ENCODE data around the gene CACNA2D3. TPM values are rescaled to one million over a fixed set of nuclear protein-coding genes. Genes with fewer than 3 reads are reported as not detected.
A peak's percentile ranks its signal among the peaks of the same experiment; 100 is the strongest.

Gene CACNA2D3
- polyA plus RNA-seq, 3 donors: 8.3 to 21.5 (median 10.4) TPM

- Histone ChIP-seq H3K36me3 (replicated peaks in 1 of 2; ENCODE audit: control insufficient read depth in 1 of 2, insufficient read depth in 2 of 2, low read length in 2 of 2) (no peaks in the 10 kb centered on the region), H3K27me3 (ENCODE audit: control insufficient read depth in 2 of 2, insufficient read depth in 2 of 2, low read length in 2 of 2) (no peaks in the 10 kb centered on the region), H2AFZ (ENCODE audit: insufficient read depth, low read depth, low read length, poor library complexity, severe bottlenecking) (no peak overlapping the region), H3K9ac (ENCODE audit: insufficient read depth, low read length, poor library complexity, severe bottlenecking) (no peak overlapping the region), H3K4me1 (ENCODE audit: control insufficient read depth in 1 of 2, insufficient read depth in 2 of 2, low read length in 2 of 2) (no peaks in the 10 kb centered on the region), H3K79me2 (ENCODE audit: insufficient read depth, low read length) (no peaks in the 10 kb centered on the region), H3K27ac (ENCODE audit: low read depth in 1 of 2, low read length in 2 of 2) (no peak overlapping the region), H3K4me2 (replicated peaks; ENCODE audit: extremely low read depth, low read length, poor library complexity, severe bottlenecking) (no peak overlapping the region), H4K20me1 (ENCODE audit: insufficient read depth, low read length) (no peaks in the 10 kb centered on the region), H3K4me3 (replicated peaks in 1 of 3; ENCODE audit: low read depth in 2 of 3, low read length in 3 of 3) (no peak overlapping the region), H3K9me3 (replicated peaks in 1 of 2; ENCODE audit: control insufficient read depth in 1 of 2, insufficient read depth in 1 of 2, low read length in 2 of 2) (no peaks in the 10 kb centered on the region)
- H3K4me3 Mint-ChIP-seq: no peak overlapping the region
- H3K9me3 Mint-ChIP-seq: no peaks in the 10 kb centered on the region
- H3K27ac Mint-ChIP-seq: peak overlapping the region in 1 of 7 donors; percentile 12
- intact Hi-C loops (cut with micrococcal nuclease): no loop called here
- WGBS (ENCODE audit: insufficient coverage): 86% methylated on average over 1 of the region's 2 CpGs
- no peaks in the 10 kb centered on the region for H3K4me1 Mint-ChIP-seq
- no peaks in the 10 kb centered on the region for H3K36me3 Mint-ChIP-seq
- no peak for TF ChIP-seq CTCF (IDR thresholded peaks at IDR 0.05)
- DNase-seq: no peak
- H3K27me3 Mint-ChIP-seq (ENCODE audit: low read depth in 3 of 3): peaks cover 0 to 1% (median 0%) of the 10 kb centered on the region in 3 donors
These were observed 301.9 kb downstream of the CACNA2D3 start for GRCh38 chr3:54424292-54424691.

GRCh38 chr3:54426381-54426780 is 304.0 kb downstream of the CACNA2D3 start:
- H3K9me3 ChIP-seq (replicated peaks in 1 of 2; ENCODE audit: control insufficient read depth in 1 of 2, insufficient read depth in 1 of 2, low read length in 2 of 2): no peaks in the 10 kb centered on the region
- H3K79me2 ChIP-seq (ENCODE audit: insufficient read depth, low read length): no peaks in the 10 kb centered on the region
- H3K27ac Mint-ChIP-seq: no peak overlapping the region
- no peak overlapping the region for H3K27ac ChIP-seq (ENCODE audit: low read depth in 1 of 2, low read length in 2 of 2)
- peaks cover 0 to 1% (median 0%) of the 10 kb centered on the region in 3 donors for H3K27me3 Mint-ChIP-seq (ENCODE audit: low read depth in 3 of 3)
- no peak overlapping the region for H3K4me2 ChIP-seq (replicated peaks; ENCODE audit: extremely low read depth, low read length, poor library complexity, severe bottlenecking)
- TF ChIP-seq CTCF (IDR thresholded peaks at IDR 0.05): no peak
- H3K9ac ChIP-seq (ENCODE audit: insufficient read depth, low read length, poor library complexity, severe bottlenecking): no peak overlapping the region
- H3K4me1 Mint-ChIP-seq: no peaks in the 10 kb centered on the region
- no peaks in the 10 kb centered on the region for H4K20me1 ChIP-seq (ENCODE audit: insufficient read depth, low read length)
- H3K27me3 ChIP-seq (ENCODE audit: control insufficient read depth in 2 of 2, insufficient read depth in 2 of 2, low read length in 2 of 2): no peaks in the 10 kb centered on the region
- H3K4me3 Mint-ChIP-seq: no peak overlapping the region
- DNase-seq: no peak
- H3K36me3 Mint-ChIP-seq: no peaks in the 10 kb centered on the region
- H2AFZ ChIP-seq (ENCODE audit: insufficient read depth, low read depth, low read length, poor library complexity, severe bottlenecking): no peak overlapping the region
- no peaks in the 10 kb centered on the region for H3K36me3 ChIP-seq (replicated peaks in 1 of 2; ENCODE audit: control insufficient read depth in 1 of 2, insufficient read depth in 2 of 2, low read length in 2 of 2)
- intact Hi-C loops (cut with micrococcal nuclease): no loop called here
- no peaks in the 10 kb centered on the region for H3K9me3 Mint-ChIP-seq
- H3K4me1 ChIP-seq (ENCODE audit: control insufficient read depth in 1 of 2, insufficient read depth in 2 of 2, low read length in 2 of 2): no peaks in the 10 kb centered on the region
- H3K4me3 ChIP-seq (replicated peaks in 1 of 3; ENCODE audit: low read depth in 2 of 3, low read length in 3 of 3): no peak overlapping the region

All from CD14-positive monocyte (primary cell).